Mucosa of descending colon (tissue), 3 donors: ENCODE data around the gene TPP1. TPM values are rescaled to one million over a fixed set of nuclear protein-coding genes. Genes with fewer than 3 reads are reported as not detected.

Experiments
- ATAC-seq: fragments of 200-7000 bp; cut with Tn5 transposase; one replicate; pipeline ENCODE4 v1.9.1; 2020; ENCODE audit warnings: mild to moderate bottlenecking, moderate library complexity
- DNase-seq, 3 donors: peaks; one replicate each; pipeline ENCODE4 v3.0.0-alpha.2; 2020
- H3K36me3 ChIP-seq: fragments of 200-600 bp; one replicate; pipeline ENCODE4 v1.8.0; 2021; ENCODE audit warnings: low read depth, mild to moderate bottlenecking
- H3K4me1 ChIP-seq: fragments of 200-600 bp; one replicate; pipeline ENCODE4 v1.8.0; 2021; ENCODE audit warnings: low read depth, mild to moderate bottlenecking
- H3K4me3 ChIP-seq: fragments of 200-600 bp; one replicate; pipeline ENCODE4 v1.8.0; 2021; ENCODE audit warnings: mild to moderate bottlenecking
- H3K9me3 ChIP-seq: fragments of 200-600 bp; one replicate; pipeline ENCODE4 v1.8.0; 2021; ENCODE audit warnings: mild to moderate bottlenecking
- CTCF ChIP-seq: fragments of 200-600 bp; IDR thresholded peaks from one replicate; pipeline ENCODE4 v1.8.0; 2022; ENCODE audit warnings: antibody characterized with exemption, mild to moderate bottlenecking
- intact Hi-C, 2 donors: fragments of 100-400 bp; cut with DNase I in 1 of 2; cut with micrococcal nuclease in 1 of 2; formaldehyde crosslinking; loops; one replicate each; pipeline versions ENCODE4 v1.11.0 to v1.11.1; 2022; cut with DNase I, micrococcal nuclease
- total RNA-seq, 3 donors: library from RNA; stranded (reverse); fragmentation: NEBNext Ultra II Directional in 2 of 3; extraction: Animal tissue kit (Norgen Biotek cat#: 25700) in 2 of 3; gene quantifications; one replicate each; pipeline versions ENCODE4 v1.2.1 to v1.2.4, GENCODE V29; 2021 to 2023
- donor health status: DM: no; HTN: no; CAD: no; lungs with moderate emphysema.
- donor health status: DM: no; HTN: no; CAD: no.
- donor health status: DM: no; HTN: yes; CAD: no.

Gene TPP1
- total RNA-seq, 3 donors from 2014 or later, result 86.4 to 116 (median 93.8) TPM

DNA sequence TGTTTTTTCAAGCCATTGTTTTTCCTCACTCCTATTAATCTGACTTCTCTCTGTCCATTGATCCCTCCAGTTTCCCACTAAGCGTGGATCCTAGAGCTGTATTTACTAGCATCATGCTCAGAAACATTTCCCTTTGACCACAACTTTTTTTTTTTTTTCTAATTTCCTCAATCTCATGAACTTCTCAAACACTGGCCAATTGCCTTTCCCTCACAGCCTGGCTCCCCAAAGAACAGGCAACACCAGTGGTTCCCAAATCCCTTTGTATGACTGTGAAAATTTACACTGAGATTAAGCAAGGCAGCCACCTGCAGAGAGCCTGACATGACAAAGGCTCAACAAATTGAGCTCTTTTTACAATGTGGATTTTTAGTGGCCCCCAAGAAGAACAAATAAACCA is 1.4 kb upstream of the TPP1 start:
- intact Hi-C loops, result no loop called here
- Histone ChIP-seq H3K9me3 (no peaks in the 10 kb centered on the region), H3K36me3 (no peaks in the 10 kb centered on the region), H3K4me1 (peaks cover 9% of the 10 kb centered on the region), H3K4me3 (no peak overlapping the region)
- ATAC-seq (no peak), DNase-seq (no peak)
- TF ChIP-seq CTCF, result no peak

- DNase-seq (peak; percentile 49 to 65 (median 54)), ATAC-seq (peak; percentile 41)
- intact Hi-C loops, result no loop called here
- H3K36me3 ChIP-seq, result no peaks in the 10 kb centered on the region
- no peaks in the 10 kb centered on the region for H3K9me3 ChIP-seq
- H3K4me1 ChIP-seq, result peaks cover 9% of the 10 kb centered on the region
- TF ChIP-seq CTCF, result no peak
- H3K4me3 ChIP-seq, result peak overlapping the region; percentile 50
Observed at GRCh38 chr11:6618117-6619003, 862 bp downstream of the TPP1 start.

DNA sequence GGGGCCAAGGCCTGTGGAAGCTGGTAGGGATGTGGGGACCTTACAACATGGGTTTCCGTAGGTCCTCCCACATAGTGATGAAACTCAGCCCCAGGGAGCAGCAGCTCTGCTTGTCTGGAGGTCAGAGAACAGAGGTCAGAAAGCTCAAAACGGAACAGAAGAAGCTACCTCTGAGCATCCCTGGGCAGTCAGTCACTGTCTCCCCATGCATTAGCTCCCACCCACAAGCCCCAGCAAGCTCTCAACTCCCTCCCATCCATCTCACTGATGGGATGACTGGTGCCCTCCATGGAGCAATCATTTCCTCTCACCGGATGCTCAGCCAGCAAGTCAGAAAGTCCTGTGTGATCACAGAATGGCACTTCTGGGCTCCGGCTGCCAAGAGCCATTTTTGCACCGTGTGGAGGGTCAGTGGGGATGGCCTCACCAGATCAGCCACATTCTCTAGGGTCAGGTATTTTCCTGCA is 1.9 kb downstream of the TPP1 start:
- intact Hi-C loops, result no loop called here
- no peaks in the 10 kb centered on the region for H3K9me3 ChIP-seq
- ATAC-seq (no peak), DNase-seq (no peak)
- H3K36me3 ChIP-seq, result no peaks in the 10 kb centered on the region
- no peak overlapping the region for H3K4me3 ChIP-seq
- peaks cover 9% of the 10 kb centered on the region for H3K4me1 ChIP-seq
- TF ChIP-seq CTCF, result no peak

GRCh38 chr11:6616596-6617250 is 2.5 kb downstream of the TPP1 start:
- Histone ChIP-seq H3K36me3 (no peaks in the 10 kb centered on the region), H3K4me3 (no peak overlapping the region), H3K9me3 (no peaks in the 10 kb centered on the region), H3K4me1 (peaks cover 9% of the 10 kb centered on the region)
- intact Hi-C loops, result no loop called here
- no peak for TF ChIP-seq CTCF
- DNase-seq (no peak), ATAC-seq (no peak)

DNA sequence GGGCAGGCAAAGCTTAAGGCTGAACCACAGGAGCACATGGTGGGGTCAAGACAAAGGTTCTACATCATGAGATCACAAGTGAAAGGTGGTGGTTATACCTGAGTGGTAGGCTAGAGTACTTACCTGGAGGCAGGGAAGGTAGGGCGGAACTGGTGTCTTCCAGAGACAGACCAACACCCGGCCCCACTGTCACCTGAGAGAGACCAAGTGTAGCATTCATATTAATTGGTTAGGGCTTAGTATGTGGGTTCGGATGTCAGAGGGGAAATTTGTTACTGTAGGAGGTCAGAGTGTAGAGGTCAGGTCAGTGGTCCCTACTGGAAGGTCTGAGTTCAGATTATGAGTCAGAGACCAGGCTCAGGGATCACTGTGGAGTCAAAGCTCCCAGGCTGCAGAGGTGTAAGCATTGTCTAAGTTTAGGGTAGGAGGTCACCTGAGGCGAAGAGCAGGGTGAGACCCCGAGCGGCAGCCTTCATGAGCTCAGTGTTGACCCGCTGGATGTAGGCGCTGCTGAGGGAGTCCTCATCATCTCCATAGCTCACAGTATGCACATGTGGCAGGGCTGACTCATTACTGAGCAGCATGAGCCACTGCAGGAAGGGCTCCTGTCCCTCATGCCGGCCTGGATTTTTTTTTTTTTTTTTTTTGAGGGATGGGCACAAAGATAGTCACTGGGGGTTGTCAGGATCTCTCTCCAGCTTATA is 3.2 kb downstream of the TPP1 start:
- no peak for TF ChIP-seq CTCF
- Histone ChIP-seq H3K4me3 (no peak overlapping the region), H3K36me3 (no peaks in the 10 kb centered on the region), H3K4me1 (peaks cover 13% of the 10 kb centered on the region), H3K9me3 (no peaks in the 10 kb centered on the region)
- DNase-seq (no peak), ATAC-seq (no peak)
- intact Hi-C loops, result no loop called here
